ENCODE measurements around the gene GABBR2. TPM values are rescaled to one million over a fixed set of nuclear protein-coding genes. Genes with fewer than 3 reads are reported as not detected.
A peak's percentile ranks its signal among the peaks of the same experiment; 100 is the strongest.

GABBR2 gene
- total RNA-seq, 2 donors from 2014 or later = 1.2 to 1.3 TPM

GRCh38 chr9:98396656-98397055 lies 312.1 kb downstream of the GABBR2 start:
- 85 to 88% methylated on average over 6 to 8 of the region's 8 CpGs for WGBS, 2 experiments (ENCODE audit: insufficient coverage in 1 of 2, insufficient read length in 1 of 2)
- Histone ChIP-seq H3K9me3 (ENCODE audit: control insufficient read depth, low read length) (no peaks in the 10 kb centered on the region), H3K4me1 (ENCODE audit: control insufficient read depth, insufficient read depth, low read length) (no peaks in the 10 kb centered on the region), H3K27ac (ENCODE audit: low read depth, low read length) (no peak overlapping the region), H3K4me3 (ENCODE audit: low read length) (no peak overlapping the region), H3K9ac (ENCODE audit: extremely low read depth, low read length, poor library complexity, severe bottlenecking) (no peak overlapping the region), H3K36me3 (ENCODE audit: control insufficient read depth, insufficient read depth, low read length) (no peaks in the 10 kb centered on the region), H3K27me3 (ENCODE audit: control insufficient read depth, insufficient read depth, low read length, poor library complexity, severe bottlenecking) (no peaks in the 10 kb centered on the region)
- H3K27ac Mint-ChIP-seq = no peak overlapping the region
- no peaks in the 10 kb centered on the region for H3K36me3 Mint-ChIP-seq (ENCODE audit: low read depth)
- no peak overlapping the region for H3K4me3 Mint-ChIP-seq
- TF ChIP-seq, protein P1, sequence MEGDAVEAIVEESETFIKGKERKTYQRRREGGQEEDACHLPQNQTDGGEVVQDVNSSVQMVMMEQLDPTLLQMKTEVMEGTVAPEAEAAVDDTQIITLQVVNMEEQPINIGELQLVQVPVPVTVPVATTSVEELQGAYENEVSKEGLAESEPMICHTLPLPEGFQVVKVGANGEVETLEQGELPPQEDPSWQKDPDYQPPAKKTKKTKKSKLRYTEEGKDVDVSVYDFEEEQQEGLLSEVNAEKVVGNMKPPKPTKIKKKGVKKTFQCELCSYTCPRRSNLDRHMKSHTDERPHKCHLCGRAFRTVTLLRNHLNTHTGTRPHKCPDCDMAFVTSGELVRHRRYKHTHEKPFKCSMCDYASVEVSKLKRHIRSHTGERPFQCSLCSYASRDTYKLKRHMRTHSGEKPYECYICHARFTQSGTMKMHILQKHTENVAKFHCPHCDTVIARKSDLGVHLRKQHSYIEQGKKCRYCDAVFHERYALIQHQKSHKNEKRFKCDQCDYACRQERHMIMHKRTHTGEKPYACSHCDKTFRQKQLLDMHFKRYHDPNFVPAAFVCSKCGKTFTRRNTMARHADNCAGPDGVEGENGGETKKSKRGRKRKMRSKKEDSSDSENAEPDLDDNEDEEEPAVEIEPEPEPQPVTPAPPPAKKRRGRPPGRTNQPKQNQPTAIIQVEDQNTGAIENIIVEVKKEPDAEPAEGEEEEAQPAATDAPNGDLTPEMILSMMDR (conservative IDR thresholded peaks at IDR 0.05) = no peak
- H3K4me1 Mint-ChIP-seq = no peaks in the 10 kb centered on the region
- peaks cover 10% of the 10 kb centered on the region for H3K27me3 Mint-ChIP-seq (ENCODE audit: insufficient read depth)
- no peaks in the 10 kb centered on the region for H3K9me3 Mint-ChIP-seq
- DNase-seq = no peak

- Histone ChIP-seq H3K4me3 (ENCODE audit: low read length) (no peak overlapping the region), H3K4me1 (ENCODE audit: control insufficient read depth, insufficient read depth, low read length) (no peaks in the 10 kb centered on the region), H3K27me3 (ENCODE audit: control insufficient read depth, insufficient read depth, low read length, poor library complexity, severe bottlenecking) (no peaks in the 10 kb centered on the region), H3K9ac (ENCODE audit: extremely low read depth, low read length, poor library complexity, severe bottlenecking) (no peak overlapping the region), H3K36me3 (ENCODE audit: control insufficient read depth, insufficient read depth, low read length) (no peaks in the 10 kb centered on the region), H3K9me3 (ENCODE audit: control insufficient read depth, low read length) (no peaks in the 10 kb centered on the region), H3K27ac (ENCODE audit: low read depth, low read length) (no peak overlapping the region)
- no peak overlapping the region for H3K4me3 Mint-ChIP-seq
- no peak overlapping the region for H3K27ac Mint-ChIP-seq
- no peaks in the 10 kb centered on the region for H3K36me3 Mint-ChIP-seq (ENCODE audit: low read depth)
- TF ChIP-seq, protein P1 (conservative IDR thresholded peaks at IDR 0.05) = no peak
- H3K4me1 Mint-ChIP-seq = no peaks in the 10 kb centered on the region
- WGBS, 2 experiments (ENCODE audit: insufficient coverage in 1 of 2, insufficient read length in 1 of 2) = 87 to 92% methylated on average over 6 of the region's 6 CpGs
- H3K9me3 Mint-ChIP-seq = no peaks in the 10 kb centered on the region
- H3K27me3 Mint-ChIP-seq (ENCODE audit: insufficient read depth) = peaks cover 10% of the 10 kb centered on the region
- DNase-seq = no peak
Observed at GRCh38 chr9:98396236-98396635, 312.5 kb downstream of the GABBR2 start.

DNA sequence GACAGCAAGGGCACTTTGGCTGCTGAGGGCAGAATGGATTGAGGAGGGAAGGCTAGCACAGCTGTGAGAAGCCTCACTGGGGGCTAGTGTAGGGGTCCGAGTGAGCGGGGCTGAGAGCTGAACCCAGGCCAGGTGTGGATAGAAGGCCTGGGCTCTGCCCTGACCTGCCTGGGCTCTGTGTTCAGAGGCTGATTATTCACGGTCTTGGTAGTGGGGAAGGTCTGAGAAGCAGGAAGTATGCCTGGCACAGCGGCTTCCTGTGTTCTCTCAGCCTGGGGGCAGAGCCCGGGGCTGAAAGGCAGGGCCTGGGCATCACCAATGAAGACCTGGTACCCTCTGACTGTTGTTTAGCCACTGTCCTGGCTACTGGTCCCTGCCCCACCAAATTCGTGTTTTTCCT lies 316.9 kb downstream of the GABBR2 start:
- Mint-ChIP-seq H3K4me3 (no peak overlapping the region), H3K27me3 (ENCODE audit: insufficient read depth) (peaks cover 9% of the 10 kb centered on the region), H3K4me1 (peaks cover 4% of the 10 kb centered on the region), H3K27ac (no peak overlapping the region), H3K9me3 (no peaks in the 10 kb centered on the region), H3K36me3 (ENCODE audit: low read depth) (no peaks in the 10 kb centered on the region)
- Histone ChIP-seq H3K27me3 (ENCODE audit: control insufficient read depth, insufficient read depth, low read length, poor library complexity, severe bottlenecking) (no peaks in the 10 kb centered on the region), H3K4me3 (ENCODE audit: low read length) (no peak overlapping the region), H3K4me1 (ENCODE audit: control insufficient read depth, insufficient read depth, low read length) (no peaks in the 10 kb centered on the region), H3K9ac (ENCODE audit: extremely low read depth, low read length, poor library complexity, severe bottlenecking) (no peak overlapping the region), H3K27ac (ENCODE audit: low read depth, low read length) (no peak overlapping the region), H3K36me3 (ENCODE audit: control insufficient read depth, insufficient read depth, low read length) (no peaks in the 10 kb centered on the region), H3K9me3 (ENCODE audit: control insufficient read depth, low read length) (no peaks in the 10 kb centered on the region)
- TF ChIP-seq, protein P1 (conservative IDR thresholded peaks at IDR 0.05) = no peak
- DNase-seq = peak; percentile 31
- 88 to 96% methylated on average over 3 to 6 of the region's 6 CpGs for WGBS, 2 experiments (ENCODE audit: insufficient coverage in 1 of 2, insufficient read length in 1 of 2)
